ENCODE measurements around the gene YJU2.

GRCh38 chr19:4241824-4242430 is 5.0 kb upstream of the YJU2 start:
- TF ChIP-seq CTCF (IDR thresholded peaks at IDR 0.05) (no peak), POLR2A (IDR thresholded peaks at IDR 0.05) (no peak)

Data from uterus (tissue), 2 donors.